Measurements from ENCODE around the gene DNALI1. TPM values are rescaled to one million over a fixed set of nuclear protein-coding genes. Genes with fewer than 3 reads are reported as not detected.

The DNALI1 gene
- total RNA-seq, 2 donors from 2014 or later, result 0.41 to 0.81 TPM

DNA sequence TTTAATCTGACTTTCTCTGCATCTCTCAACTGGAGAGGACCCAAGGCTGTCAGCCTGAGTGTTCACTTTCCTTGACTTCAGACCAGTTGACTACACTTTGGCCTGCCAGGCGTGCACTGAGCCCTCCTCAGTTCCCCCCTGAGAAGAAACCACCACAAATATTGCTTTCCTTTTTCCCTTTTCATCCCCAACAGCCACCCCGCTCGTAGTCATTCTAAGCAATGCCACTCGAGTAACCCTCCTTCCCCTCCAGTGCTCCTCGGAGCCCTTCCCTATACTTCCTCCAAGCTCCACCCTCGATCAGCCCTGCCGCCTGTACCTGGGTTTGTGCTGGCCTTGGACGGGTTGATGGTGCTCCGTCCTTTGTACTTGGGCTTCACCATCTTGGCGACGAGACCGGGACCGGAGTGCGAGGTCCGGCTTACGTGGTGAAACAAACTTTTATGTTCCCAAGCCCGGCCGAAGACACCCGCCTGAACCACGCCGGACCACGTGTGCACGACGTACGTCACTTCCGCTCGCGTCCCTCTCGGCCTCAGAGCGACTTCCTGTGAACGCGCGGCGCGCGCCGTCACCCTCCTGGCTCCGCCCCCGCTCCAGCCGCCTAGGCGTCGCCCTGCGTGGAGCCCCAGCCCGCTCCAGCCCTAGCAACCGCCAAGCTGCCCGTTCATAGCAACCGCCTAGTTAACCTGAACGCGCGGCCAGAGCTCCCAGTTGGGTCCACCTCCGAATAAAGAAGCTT is 38.9 kb downstream of the DNALI1 start, which contains the start of gene GNL2:
Gene GNL2 (minus strand): TSS at position 498 of the 742 bp plus-strand sequence. CDS start 115 bp downstream, at position 383.
- peak within 1 kb of the TSS; percentile 96 for H3K27ac Mint-ChIP-seq
- H3K27me3 Mint-ChIP-seq (ENCODE audit: low read depth), result no peaks in the 10 kb centered on the region
- peaks cover 48% of the 10 kb centered on the region for H3K4me1 Mint-ChIP-seq (ENCODE audit: low read depth)
- H3K9me3 Mint-ChIP-seq, result no peaks in the 10 kb centered on the region
- peak; percentile 98 for DNase-seq
- ATAC-seq (replicated peaks in 1 of 2), result peak; percentile 99
- peak within 1 kb of the TSS; percentile 99 to 100 for H3K4me3 Mint-ChIP-seq
- H3K36me3 Mint-ChIP-seq (ENCODE audit: insufficient read depth in 2 of 2), result peaks cover 7 to 23% of the 10 kb centered on the region in 2 donors

DNA sequence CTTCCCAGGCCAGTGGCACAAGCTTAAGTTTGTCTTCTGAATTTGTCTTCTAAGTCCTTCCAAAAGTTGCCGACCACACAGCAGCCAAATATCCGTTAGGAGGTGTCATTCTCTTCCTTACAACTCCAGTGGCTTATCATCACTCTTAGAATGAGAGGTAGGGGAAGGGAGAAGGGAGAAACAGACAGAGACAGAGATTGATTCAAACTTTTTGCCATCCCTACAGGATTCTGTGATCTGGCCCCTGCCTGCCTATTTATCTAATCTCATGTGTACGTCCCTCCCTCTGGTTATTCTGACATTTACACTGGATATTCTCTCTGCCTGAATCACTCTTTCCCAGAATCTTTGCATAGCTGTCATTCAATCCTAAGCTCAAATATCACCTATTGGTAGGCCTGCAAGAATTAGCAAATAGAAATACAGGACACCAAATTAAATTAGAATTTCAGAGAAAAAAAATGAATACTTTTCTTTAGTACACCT is 39.5 kb downstream of the DNALI1 start:
- peak; percentile 2 to 12 for ATAC-seq (replicated peaks in 1 of 2)
- H3K4me3 Mint-ChIP-seq, result peak overlapping the region; percentile 99 to 100
- H3K9me3 Mint-ChIP-seq, result no peaks in the 10 kb centered on the region
- peaks cover 7 to 19% of the 10 kb centered on the region in 2 donors for H3K36me3 Mint-ChIP-seq (ENCODE audit: insufficient read depth in 2 of 2)
- no peak for DNase-seq
- H3K27me3 Mint-ChIP-seq (ENCODE audit: low read depth), result no peaks in the 10 kb centered on the region
- H3K27ac Mint-ChIP-seq, result peak overlapping the region; percentile 26
- H3K4me1 Mint-ChIP-seq (ENCODE audit: low read depth), result peaks cover 44% of the 10 kb centered on the region

- H3K27ac Mint-ChIP-seq, result no peak overlapping the region
- peaks cover 21% of the 10 kb centered on the region for H3K4me1 Mint-ChIP-seq (ENCODE audit: low read depth)
- no peaks in the 10 kb centered on the region for H3K9me3 Mint-ChIP-seq
- H3K36me3 Mint-ChIP-seq (ENCODE audit: insufficient read depth in 2 of 2), result peaks cover 5 to 7% of the 10 kb centered on the region in 2 donors
- ATAC-seq (replicated peaks in 1 of 2) (no peak), DNase-seq (no peak)
- no peak overlapping the region for H3K4me3 Mint-ChIP-seq
- no peaks in the 10 kb centered on the region for H3K27me3 Mint-ChIP-seq (ENCODE audit: low read depth)
Measured at GRCh38 chr1:37599940-37600339, 43.2 kb downstream of the DNALI1 start.

DNA sequence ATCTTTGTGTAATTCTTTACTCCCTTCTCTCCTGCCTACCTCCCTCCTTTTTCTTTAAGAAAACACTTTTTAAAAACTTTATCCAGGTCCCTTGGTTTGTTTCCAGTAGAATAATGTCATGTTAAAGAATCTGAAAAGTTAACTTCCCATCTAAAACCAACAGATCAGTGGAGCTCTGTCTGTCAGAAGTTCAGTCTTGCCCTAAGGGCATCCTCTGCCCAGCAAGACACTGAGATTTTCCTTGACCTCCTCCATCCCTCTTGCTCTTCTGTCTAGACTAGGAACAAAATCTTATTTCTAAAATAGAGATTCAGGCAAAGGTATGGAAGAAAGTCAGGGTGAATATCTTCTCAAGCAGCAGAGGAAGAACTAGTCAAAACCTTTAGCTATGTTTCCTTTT is 44.7 kb downstream of the DNALI1 start:
- H3K4me1 Mint-ChIP-seq (ENCODE audit: low read depth), result peaks cover 7% of the 10 kb centered on the region
- H3K4me3 Mint-ChIP-seq, result no peak overlapping the region
- DNase-seq (no peak), ATAC-seq (replicated peaks in 1 of 2) (no peak)
- H3K9me3 Mint-ChIP-seq, result no peaks in the 10 kb centered on the region
- no peaks in the 10 kb centered on the region for H3K36me3 Mint-ChIP-seq (ENCODE audit: insufficient read depth in 2 of 2)
- no peak overlapping the region for H3K27ac Mint-ChIP-seq
- no peaks in the 10 kb centered on the region for H3K27me3 Mint-ChIP-seq (ENCODE audit: low read depth)

DNA sequence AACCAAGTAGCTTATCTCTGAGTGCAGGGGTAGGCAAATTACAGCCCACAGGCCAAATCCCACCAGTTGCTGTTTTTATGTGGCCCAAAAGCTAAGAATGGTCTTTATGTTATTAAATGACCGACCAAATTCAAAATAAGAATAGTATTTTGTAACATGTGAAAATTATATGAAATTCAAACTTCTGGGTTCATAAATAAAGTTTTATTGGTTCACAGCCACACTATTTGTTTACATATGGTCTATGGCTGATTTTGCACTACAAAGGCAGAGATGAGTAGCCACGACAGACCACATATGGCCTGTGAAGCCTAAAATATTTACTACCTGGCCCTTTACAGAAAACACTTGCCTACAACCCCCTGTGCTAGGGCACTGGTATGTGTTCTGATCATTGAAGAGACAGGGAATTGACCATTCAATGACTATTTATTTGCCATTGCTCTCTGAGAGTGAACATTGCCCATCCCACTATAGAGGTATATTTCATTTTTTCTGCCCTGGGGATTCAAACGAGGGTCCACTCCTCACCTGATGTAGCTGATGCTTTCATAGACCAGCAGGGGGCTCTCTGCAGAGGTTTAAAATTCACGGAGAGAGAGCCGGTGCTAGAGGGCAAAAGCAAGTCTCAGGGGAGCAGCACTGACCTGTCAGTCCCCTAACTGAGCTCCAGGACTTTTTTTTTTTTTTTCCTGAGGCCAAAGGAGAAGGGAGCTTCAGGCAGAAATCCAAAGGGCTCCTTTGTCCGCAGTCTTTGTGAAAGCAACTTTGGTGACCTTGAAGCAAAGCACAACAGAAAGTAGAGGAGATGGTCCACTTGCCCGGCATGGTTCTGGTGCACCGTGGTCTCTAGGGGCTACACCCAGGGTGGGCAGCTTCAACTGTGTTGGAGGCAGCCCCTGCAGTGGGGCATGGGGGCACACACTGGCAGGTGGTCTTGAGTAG is 46.3 kb downstream of the DNALI1 start:
- Mint-ChIP-seq H3K4me1 (ENCODE audit: low read depth) (peaks cover 5% of the 10 kb centered on the region), H3K36me3 (ENCODE audit: insufficient read depth in 2 of 2) (no peaks in the 10 kb centered on the region), H3K27ac (no peak overlapping the region), H3K27me3 (ENCODE audit: low read depth) (no peaks in the 10 kb centered on the region), H3K4me3 (peak overlapping the region in 1 of 2 donors; percentile 35), H3K9me3 (no peaks in the 10 kb centered on the region)
- peak; percentile 63 to 67 for ATAC-seq (replicated peaks in 1 of 2)
- DNase-seq, result peak; percentile 35 to 43

DNA sequence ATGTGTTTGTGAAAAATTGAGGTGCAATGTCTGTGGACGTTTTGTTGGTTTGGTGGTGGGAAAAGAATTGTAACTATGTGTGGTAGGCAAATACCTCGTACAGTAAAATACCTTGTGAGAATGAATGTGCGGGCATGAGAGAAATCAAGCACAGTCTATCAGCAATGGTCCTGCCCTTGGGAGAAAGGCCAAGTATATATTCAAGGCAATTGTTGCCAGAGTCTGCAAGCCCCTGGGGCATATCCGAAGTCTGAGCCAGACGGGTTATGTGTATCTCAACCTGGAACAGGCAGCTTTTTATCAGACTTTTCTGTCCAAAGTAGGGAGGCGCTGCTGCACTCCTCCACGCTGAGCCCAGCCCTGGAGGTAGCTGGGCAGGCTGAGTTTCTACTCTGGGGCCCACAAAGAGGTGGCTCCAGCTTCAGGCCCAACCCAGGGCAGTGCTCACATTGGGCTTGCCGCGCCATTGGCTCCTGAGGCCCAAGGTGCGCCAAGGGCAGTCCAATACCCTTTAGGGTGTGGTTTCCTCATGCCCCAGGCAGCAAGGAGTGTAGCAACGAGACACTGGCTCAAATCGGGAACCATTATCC is 48.4 kb downstream of the DNALI1 start:
- no peaks in the 10 kb centered on the region for H3K27me3 Mint-ChIP-seq (ENCODE audit: low read depth)
- no peak overlapping the region for H3K27ac Mint-ChIP-seq
- H3K4me3 Mint-ChIP-seq, result no peak overlapping the region
- H3K4me1 Mint-ChIP-seq (ENCODE audit: low read depth), result peaks cover 5% of the 10 kb centered on the region
- H3K36me3 Mint-ChIP-seq (ENCODE audit: insufficient read depth in 2 of 2), result no peaks in the 10 kb centered on the region
- DNase-seq (no peak), ATAC-seq (replicated peaks in 1 of 2) (no peak)
- H3K9me3 Mint-ChIP-seq, result no peaks in the 10 kb centered on the region

- no peaks in the 10 kb centered on the region for H3K27me3 Mint-ChIP-seq (ENCODE audit: low read depth)
- ATAC-seq (replicated peaks in 1 of 2) (no peak), DNase-seq (no peak)
- H3K36me3 Mint-ChIP-seq (ENCODE audit: insufficient read depth in 2 of 2), result no peaks in the 10 kb centered on the region
- H3K9me3 Mint-ChIP-seq, result no peaks in the 10 kb centered on the region
- no peak overlapping the region for H3K27ac Mint-ChIP-seq
- H3K4me1 Mint-ChIP-seq (ENCODE audit: low read depth), result peaks cover 5% of the 10 kb centered on the region
- no peak overlapping the region for H3K4me3 Mint-ChIP-seq
Measured at GRCh38 chr1:37605806-37606474, 49.2 kb downstream of the DNALI1 start.

GRCh38 chr1:37606481-37607263 is 49.9 kb downstream of the DNALI1 start:
- H3K4me3 Mint-ChIP-seq, result no peak overlapping the region
- H3K27ac Mint-ChIP-seq, result no peak overlapping the region
- DNase-seq (no peak), ATAC-seq (replicated peaks in 1 of 2) (no peak)
- no peaks in the 10 kb centered on the region for H3K36me3 Mint-ChIP-seq (ENCODE audit: insufficient read depth in 2 of 2)
- H3K4me1 Mint-ChIP-seq (ENCODE audit: low read depth), result peaks cover 5% of the 10 kb centered on the region
- no peaks in the 10 kb centered on the region for H3K9me3 Mint-ChIP-seq
- no peaks in the 10 kb centered on the region for H3K27me3 Mint-ChIP-seq (ENCODE audit: low read depth)

GRCh38 chr1:37609002-37609401 is 52.3 kb downstream of the DNALI1 start:
- Mint-ChIP-seq H3K27me3 (ENCODE audit: low read depth) (no peaks in the 10 kb centered on the region), H3K4me1 (ENCODE audit: low read depth) (no peaks in the 10 kb centered on the region), H3K9me3 (no peaks in the 10 kb centered on the region), H3K4me3 (no peak overlapping the region), H3K36me3 (ENCODE audit: insufficient read depth in 2 of 2) (no peaks in the 10 kb centered on the region), H3K27ac (no peak overlapping the region)
- ATAC-seq (replicated peaks in 1 of 2), result no peak
- DNase-seq, result no peak

DNA sequence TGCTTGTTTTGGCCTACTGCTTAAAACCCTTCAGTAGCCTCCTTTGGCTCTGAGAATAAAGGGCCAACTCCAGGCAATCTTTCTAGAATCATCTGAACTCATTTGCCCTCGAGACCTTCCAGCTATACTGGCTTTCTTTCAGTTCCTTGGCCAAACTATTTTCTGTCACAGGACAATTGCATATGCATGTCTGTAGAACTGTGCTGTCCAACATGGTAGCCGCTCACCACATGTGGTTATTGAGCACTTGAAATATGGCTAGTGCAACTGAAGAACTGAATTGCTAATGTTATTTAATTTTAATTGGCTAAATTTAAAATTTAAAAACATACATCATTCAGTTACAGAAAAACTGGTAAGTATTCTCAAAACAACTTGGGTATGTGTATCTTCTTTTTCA is 53.3 kb downstream of the DNALI1 start:
- Mint-ChIP-seq H3K4me3 (no peak overlapping the region), H3K27ac (no peak overlapping the region), H3K4me1 (ENCODE audit: low read depth) (no peaks in the 10 kb centered on the region), H3K36me3 (ENCODE audit: insufficient read depth in 2 of 2) (no peaks in the 10 kb centered on the region), H3K9me3 (no peaks in the 10 kb centered on the region), H3K27me3 (ENCODE audit: low read depth) (peaks cover 1% of the 10 kb centered on the region)
- DNase-seq (no peak), ATAC-seq (replicated peaks in 1 of 2) (no peak)

DNA sequence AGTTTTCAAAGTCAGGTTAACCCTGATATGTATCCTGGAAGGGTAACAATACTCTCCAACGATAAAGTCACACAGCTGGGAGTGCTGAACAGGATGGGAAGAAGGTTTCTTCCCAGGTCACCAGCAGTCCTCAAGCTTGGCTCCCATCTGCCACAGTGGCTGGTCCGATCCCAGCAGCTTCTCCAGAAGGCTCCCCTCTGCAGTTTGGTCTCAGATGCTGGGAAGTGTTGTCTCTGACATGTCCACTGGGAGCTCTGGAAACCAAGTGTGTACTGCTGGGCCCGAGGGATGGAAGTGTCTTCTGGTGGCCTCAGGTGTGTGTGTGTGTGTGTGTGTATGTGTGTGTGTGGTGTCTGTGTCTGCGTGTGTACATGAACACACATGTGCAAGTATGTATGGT is 55.4 kb downstream of the DNALI1 start:
- ATAC-seq (replicated peaks in 1 of 2) (no peak), DNase-seq (no peak)
- no peaks in the 10 kb centered on the region for H3K4me1 Mint-ChIP-seq (ENCODE audit: low read depth)
- no peaks in the 10 kb centered on the region for H3K9me3 Mint-ChIP-seq
- H3K4me3 Mint-ChIP-seq, result no peak overlapping the region
- H3K27ac Mint-ChIP-seq, result no peak overlapping the region
- H3K27me3 Mint-ChIP-seq (ENCODE audit: low read depth), result peaks cover 13% of the 10 kb centered on the region
- no peaks in the 10 kb centered on the region for H3K36me3 Mint-ChIP-seq (ENCODE audit: insufficient read depth in 2 of 2)

DNA sequence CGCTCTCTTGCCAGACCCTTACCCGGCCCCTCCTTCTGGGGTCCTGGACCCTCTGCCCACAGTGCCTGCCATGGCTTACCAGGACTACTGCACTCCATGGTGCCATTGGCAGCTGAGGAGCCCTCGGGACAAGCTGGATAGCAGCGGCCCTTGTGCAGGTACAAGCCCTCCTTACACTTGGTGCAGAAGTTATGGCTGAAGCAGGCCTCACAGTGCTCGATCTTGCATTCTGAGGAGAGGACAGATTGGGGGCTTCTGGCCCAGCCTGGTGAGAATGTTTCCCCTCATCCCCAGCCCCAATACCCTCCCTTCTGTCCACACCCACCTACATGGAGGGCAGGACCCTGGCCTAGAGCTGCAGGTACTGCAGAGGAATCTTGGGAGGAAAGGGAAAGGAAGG is 57.4 kb downstream of the DNALI1 start:
- Mint-ChIP-seq H3K4me3 (no peak overlapping the region), H3K27ac (no peak overlapping the region), H3K4me1 (ENCODE audit: low read depth) (no peaks in the 10 kb centered on the region), H3K27me3 (ENCODE audit: low read depth) (peaks cover 30% of the 10 kb centered on the region), H3K9me3 (no peaks in the 10 kb centered on the region), H3K36me3 (ENCODE audit: insufficient read depth in 2 of 2) (no peaks in the 10 kb centered on the region)
- DNase-seq (no peak), ATAC-seq (replicated peaks in 1 of 2) (no peak)
